Measurements from ENCODE around the gene RPS6KA3.
"Not testable (repeated sequence)": the region's sequence is repeated elsewhere in the genome, so short reads cannot be mapped to it uniquely, and the experiment has no call there.

RPS6KA3 gene

DNA sequence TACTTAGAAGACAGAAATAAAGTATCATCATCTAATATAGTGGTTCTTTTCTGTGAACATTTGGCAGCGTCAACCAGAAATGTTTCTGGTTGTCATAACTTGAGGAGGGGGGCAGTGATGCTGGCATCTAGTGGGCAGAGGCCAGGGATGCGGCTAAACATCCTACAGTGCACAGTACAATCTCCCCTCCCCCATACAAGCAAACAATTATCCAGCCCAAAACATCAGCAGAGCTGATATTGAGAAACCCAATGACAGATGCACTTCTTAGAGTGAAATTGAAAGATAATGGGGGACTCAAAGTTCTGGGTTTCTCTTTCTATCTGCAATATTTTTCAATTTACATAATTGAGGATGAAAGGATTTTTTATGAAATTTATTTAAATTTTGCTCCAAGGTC is 123.1 kb downstream of the RPS6KA3 start:
- no peak for DNase-seq (ENCODE audit: low spot score)

GRCh38 chrX:20143111-20143510 is 123.6 kb downstream of the RPS6KA3 start:
- no peak for DNase-seq (ENCODE audit: low spot score)

DNA sequence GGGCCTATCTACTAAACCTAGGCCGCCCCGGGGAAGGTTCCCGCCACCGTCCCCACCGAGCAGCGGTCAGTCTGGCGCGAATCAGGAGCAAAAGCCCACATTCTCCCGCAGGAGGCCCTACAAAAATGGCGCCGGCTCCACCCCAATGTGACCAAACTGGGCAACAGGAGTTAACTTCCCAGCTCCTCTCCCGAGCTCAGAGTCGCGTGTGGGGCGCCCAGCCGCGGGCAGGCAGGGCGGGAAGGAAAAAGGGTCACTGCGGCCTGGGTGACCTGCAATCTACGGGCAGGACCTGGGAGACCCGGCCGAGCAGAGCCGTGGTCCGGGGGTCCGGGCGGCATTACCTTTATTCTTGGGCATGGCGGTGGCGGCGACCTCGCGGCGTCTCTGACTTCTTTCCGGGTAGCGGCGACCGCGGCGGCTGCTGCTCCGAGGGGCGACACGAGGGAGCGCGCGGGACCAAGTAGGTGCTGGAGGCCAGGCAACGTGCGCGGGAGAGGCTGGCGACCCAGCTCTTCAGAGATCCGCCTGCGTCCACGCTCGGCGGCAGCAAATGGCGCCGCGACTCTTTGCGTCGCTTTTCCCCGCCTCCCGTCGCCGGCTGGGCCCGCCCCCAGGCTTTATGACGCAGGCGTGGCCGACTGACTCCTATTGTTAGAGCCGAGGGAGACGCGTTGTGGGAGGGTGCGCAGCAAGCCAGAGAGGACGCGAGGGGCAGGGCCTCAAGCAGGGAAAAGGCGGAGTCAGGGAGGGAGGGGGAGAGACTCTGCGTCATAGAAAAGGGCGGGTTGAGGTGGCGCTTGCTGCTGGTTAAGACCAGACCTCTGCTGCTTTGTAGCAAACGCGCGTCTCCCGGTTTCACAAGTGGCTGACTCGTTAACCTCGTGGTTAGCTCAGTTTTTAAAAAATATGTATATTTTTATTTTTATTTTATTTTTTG is 125.2 kb downstream of the RPS6KA3 start, which contains the start of gene EIF1AX:
EIF1AX (minus strand) TSS at position 558 of the 940 bp plus-strand sequence; CDS start at position 360, 198 bp downstream.
- DNase-seq (ENCODE audit: low spot score) = peak; percentile 95

- no peak for DNase-seq (ENCODE audit: low spot score)
These were observed 126.3 kb downstream of the RPS6KA3 start for GRCh38 chrX:20140420-20140819.

GRCh38 chrX:20139966-20140365 is 126.7 kb downstream of the RPS6KA3 start:
- no peak for DNase-seq (ENCODE audit: low spot score)

DNA sequence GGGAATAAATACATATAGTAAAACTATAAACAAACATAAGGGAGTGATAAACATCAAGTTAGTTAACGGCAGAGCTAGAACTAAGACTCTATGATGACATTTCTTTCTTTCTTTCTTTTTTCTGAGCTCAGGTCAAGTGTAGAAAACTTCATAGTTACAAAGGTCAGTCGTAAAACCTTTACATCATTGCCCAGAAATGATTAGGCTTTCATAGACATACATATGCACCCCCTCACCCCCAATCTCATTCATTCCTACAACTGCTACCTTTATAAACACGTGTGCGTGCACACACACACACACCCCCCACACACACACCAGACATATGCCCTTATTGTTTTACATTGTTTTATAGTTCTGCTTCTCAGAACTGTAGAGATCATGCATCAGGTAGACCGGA is 130.8 kb downstream of the RPS6KA3 start:
- DNase-seq (ENCODE audit: low spot score) = no peak

DNA sequence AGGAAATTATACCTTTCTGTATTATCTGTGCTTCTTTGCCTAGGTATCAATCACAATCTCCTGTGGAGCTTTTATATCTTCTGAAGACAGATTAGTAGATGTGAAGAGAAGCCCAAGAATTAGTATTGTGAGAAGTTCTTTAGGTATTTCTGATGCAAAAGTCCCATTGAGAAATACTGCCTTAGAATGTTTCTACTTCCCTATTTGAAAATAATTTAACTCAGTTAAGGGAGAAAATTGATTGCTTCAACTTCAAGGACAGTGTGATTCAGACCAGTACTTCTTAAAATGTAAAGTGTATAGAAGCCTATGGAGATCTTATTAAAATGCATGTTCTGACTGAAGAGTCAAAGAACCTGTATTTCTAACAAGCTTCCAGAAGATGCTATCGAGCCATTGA is 134.0 kb downstream of the RPS6KA3 start:
- no peak for DNase-seq (ENCODE audit: low spot score)

DNA sequence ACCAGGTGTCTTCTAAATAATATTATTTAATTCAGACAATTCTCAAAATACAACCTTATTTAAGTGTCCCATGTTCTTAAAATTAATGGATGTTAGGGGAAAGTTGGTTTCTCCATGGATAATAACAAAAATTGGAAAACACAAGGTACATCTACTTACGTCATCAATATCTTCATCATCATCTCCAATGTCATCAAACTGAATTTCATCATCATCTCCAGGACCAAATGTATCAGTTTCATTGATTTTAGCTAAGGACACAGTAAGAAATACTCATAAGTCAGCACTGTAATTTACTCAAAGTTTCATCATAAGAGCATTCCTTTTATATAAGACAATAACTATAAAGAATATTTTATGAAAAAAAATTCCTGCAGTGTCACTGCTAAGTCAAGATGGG is 136.4 kb downstream of the RPS6KA3 start:
- DNase-seq (ENCODE audit: low spot score) = no peak

GRCh38 chrX:20129547-20129946 is 137.2 kb downstream of the RPS6KA3 start:
- no peak for DNase-seq (ENCODE audit: low spot score)

- DNase-seq (ENCODE audit: low spot score) = no peak
These were observed 138.0 kb downstream of the RPS6KA3 start for GRCh38 chrX:20128670-20129069.

GRCh38 chrX:20127440-20127839 is 139.3 kb downstream of the RPS6KA3 start:
- DNase-seq (ENCODE audit: low spot score) = not testable (repeated sequence)

DNA sequence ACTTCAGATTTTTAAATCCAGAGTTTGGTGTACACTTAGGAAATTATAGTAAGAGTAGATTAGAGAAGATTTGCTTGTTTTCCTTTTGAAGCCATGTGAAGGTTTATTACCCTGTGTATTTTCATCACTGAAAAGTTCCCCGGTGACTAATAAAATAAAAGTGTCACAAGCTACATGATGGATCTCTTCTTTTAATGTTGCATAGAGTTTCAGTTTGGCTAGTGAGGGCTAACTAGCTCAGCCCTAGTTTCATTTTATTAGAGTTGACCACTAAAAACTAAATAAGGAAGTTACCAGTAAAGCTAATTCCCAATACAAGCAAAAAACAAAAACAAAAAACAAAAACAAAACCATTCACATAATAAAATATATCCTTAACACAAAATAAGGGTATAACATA is 139.9 kb downstream of the RPS6KA3 start:
- DNase-seq (ENCODE audit: low spot score) = not testable (repeated sequence)

- DNase-seq (ENCODE audit: low spot score) = no peak
These were observed 141.7 kb downstream of the RPS6KA3 start for GRCh38 chrX:20124964-20125363.

DNA sequence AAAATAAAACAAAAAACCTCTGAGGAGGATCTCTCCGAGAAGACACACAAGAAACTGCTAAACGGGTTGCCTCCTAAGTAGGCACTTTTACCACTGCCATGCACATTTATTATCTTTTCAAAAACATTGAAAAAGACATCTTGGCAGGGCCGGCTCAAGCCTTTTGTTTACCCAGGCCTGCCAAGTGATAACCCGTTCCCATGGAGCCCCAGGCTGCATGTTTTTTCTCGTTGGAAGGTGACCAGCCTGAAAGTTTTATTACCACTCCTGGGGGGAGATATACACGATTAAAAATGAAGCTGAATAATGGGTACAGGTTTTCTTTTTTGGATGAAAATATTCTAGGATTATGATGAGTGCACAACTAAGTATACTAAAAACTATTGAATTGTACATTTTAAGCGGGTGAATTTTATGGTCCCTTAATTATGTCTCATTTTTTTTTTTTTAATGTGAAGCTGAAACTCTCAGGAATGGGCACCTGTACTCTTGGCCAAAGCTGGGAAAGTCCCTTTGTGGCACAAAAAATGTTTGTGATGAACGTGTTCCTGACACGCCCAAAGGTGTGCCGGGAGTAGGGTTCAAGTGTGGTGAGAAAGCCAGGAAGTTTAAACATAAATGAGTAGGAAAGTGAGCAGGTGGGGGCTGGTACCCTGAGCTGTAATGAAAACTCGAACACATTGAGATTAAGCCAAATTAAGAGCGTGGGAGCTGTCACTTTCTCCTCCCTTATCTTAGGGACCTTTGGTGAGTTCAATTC is 148.5 kb downstream of the RPS6KA3 start:
- no peak for DNase-seq (ENCODE audit: low spot score)

DNA sequence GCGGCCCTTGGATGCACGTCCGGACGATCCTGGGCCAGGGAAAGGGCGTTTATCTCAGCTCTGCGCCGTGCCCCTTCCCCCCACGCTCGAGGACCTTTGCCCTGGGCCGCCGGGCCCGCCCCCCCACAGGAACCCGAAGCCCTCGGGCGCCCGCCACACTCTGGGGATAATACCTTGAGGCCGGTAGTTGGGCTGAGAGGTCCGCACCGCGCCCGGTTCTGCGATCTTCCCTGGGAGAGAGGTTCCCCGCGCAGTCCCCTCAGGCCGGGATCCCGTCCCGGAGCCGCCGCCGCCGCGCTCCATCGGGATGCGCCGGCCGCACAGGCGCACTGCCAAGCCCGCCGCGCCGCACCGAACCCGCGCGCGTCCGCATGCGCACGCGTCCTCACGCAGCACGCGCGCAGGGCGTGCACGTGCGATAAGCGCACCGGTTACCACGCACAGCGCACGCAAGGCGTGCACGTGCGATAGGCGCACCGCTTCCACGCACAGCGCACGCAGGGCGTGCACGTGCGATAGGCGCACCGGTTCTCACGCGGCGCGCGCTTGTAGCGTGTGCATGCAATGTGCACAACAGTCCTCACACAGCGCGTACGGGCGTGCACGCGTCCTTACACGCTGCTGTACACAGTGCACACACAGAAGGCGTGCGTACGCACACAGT is 150.0 kb downstream of the RPS6KA3 start, which contains the start of gene MAP7D2:
MAP7D2 (minus strand) TSS at position 331 of the 664 bp plus-strand sequence; CDS start at position 303, 28 bp downstream.
- DNase-seq (ENCODE audit: low spot score) = no peak

- no peak for DNase-seq (ENCODE audit: low spot score)
These were observed 150.6 kb downstream of the RPS6KA3 start for GRCh38 chrX:20116087-20116576.

DNA sequence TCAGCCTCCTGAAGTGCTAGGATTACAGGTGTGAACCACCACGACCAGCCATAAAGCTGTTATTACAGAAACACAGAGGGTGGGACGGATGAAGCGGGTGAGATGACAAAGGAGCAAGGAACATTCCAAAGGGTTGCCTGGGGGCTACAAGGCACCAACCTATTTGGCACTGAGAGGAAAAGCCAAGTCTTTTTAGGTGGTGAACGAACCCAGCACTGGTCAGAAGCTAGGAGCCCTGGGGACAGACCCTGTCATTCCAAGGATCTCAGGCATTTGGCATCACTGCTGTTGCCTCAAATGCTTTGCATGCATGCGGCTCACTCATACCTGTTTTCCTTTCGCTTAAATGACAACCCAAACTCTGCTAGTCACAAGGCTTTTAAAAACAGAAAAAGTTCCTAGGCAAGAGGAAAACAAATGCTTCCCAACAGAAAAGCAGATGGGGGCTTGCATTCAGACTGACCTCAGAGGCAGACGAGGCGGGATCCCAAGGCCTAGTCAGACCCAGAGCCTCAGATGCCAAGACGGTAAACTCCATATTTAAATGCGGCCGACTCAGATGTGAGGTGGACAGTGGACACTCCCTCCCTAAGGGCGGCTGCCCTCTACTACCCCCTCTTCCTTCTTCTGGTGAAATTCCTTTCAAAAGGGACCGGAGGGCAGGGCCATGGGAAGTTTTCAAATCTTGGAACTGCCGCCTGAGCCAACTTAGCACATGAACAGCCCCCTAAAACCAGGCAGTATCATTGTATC is 154.5 kb downstream of the RPS6KA3 start:
- DNase-seq (ENCODE audit: low spot score) = no peak

DNA sequence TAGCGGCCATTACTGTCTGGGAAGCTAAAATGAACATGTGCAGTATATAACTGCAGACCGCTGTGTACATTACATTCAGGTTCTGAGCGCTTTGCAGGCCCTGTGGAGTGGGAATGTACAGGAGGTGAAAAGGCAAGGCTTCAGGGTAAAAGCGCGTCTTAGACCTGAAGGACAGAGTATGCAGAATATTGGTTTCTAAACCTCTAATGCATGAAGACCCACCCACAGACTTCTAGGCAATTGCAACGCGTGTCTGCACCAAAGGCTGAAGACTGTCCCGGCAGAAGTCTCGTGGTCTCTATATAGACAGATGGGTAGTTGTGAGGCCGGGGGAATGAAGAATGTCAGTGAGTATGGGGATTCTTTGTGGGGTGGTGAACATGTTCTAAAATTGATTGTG is 155.4 kb downstream of the RPS6KA3 start:
- no peak for DNase-seq (ENCODE audit: low spot score)

DNA sequence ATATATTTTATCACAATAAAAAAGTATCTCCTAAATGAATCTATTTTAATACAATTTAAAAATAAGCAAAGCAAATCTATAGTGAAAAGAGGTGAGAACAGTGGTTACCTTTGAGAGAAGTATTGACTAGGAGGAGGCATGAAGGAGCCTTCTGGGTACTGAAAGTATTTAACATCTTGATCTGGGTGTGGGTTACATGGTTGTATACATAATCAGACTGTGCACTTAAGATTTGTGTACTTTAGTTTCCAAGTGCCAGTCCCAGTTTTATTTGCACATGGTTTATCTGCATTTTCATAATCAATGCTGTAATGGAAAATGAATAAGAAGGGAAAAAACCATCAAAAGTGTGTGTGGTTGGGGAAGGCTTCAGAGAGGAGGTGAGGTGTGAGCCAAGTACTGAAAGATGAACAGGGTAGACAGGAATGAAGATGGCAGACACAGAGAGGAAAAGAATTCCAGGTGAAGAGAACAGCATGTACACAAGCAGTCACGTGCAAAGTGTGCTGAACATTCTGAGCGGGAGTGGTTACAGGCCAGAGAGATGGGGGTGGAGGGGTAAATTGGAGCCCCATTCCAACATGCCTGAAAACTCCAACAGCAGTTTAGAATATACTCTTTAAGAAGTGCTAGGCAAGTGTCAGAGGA is 164.7 kb downstream of the RPS6KA3 start:
- no peak for DNase-seq (ENCODE audit: low spot score)

All from CD4-positive, alpha-beta T cell treated with Interleukin-15 for 4 hours (primary cell).